GM12878 (cell line): Measurements from ENCODE around the gene VPS54. TPM values are rescaled to one million over a fixed set of nuclear protein-coding genes. Genes with fewer than 3 reads are reported as not detected.

Experiments
- ATAC-seq: fragments of 200-7000 bp; cut with Tn5 transposase; 3 replicates; pipeline ENCODE4 v1.9.1; 2020; ENCODE audit warnings: mild to moderate bottlenecking, moderate library complexity
- BruUV-seq: library from RNA; stranded (reverse); fragments of 400-500 nt; replicated peaks from 2 replicates; lab custom pipeline; 2021; lab: Mats Ljungman, UMichigan
- CTCF ChIA-PET: fragments of 300-600 bp; sonication (Branson Sonifier 250); formaldehyde crosslinking; extraction: SDS; loops from one replicate; lab custom pipeline; 2021; ENCODE audit warnings: inconsistent platforms; lab: Yijun Ruan, JAX
- POLR2A ChIA-PET: fragments of 350-600 bp; formaldehyde crosslinking; extraction: SDS; loops from one replicate; lab custom pipeline; 2021; ENCODE audit warnings: inconsistent platforms; lab: Charles Lee
- RAD21 ChIA-PET: fragments of 300-600 bp; sonication (Branson Sonifier 250); formaldehyde crosslinking; loops from one replicate; lab custom pipeline; 2023; ENCODE audit warnings: antibody characterized with exemption; ENCODE audit not compliant: unreplicated experiment; lab: Charles Lee
- SMC1A ChIA-PET: fragments of 300-600 bp; sonication (Branson Sonifier 250); formaldehyde crosslinking; loops from one replicate; lab custom pipeline; 2023; ENCODE audit not compliant: unreplicated experiment, uncharacterized antibody; lab: Charles Lee
- DNase-seq: peaks from one replicate; pipeline ENCODE4 v3.0.0-alpha.2; 2011; ENCODE audit warnings: low read depth, low spot score
- FAIRE-seq: peaks from 3 replicates; lab custom pipeline; 2011; peaks lifted over from hg19 to GRCh38; lab: Jason Lieb, UNC
- H2AFZ ChIP-seq: 2 replicates; pipeline ENCODE4 v1.6.0; 2011; ENCODE audit warnings: low read depth, low read length, control low read depth; ENCODE audit not compliant: control insufficient read depth
- H3K27ac ChIP-seq: 2 replicates; pipeline ENCODE4 v1.5.1; 2011; ENCODE audit warnings: control low read depth; ENCODE audit not compliant: control insufficient read depth, insufficient read depth
- H3K27me3 ChIP-seq, 2 experiments: replicated peaks in 1 of 2; 2 replicates each; pipeline versions ENCODE4 v1.6.0 to v1.6.1; 2011; ENCODE audit warnings: low read length in 1 of 2; ENCODE audit not compliant: control insufficient read depth in 2 of 2, insufficient read depth in 2 of 2
- H3K36me3 ChIP-seq, 2 experiments: 2 replicates each; pipeline ENCODE4 v1.5.1; 2011; ENCODE audit warnings: low read length in 1 of 2; ENCODE audit not compliant: control insufficient read depth in 2 of 2, insufficient read depth in 2 of 2
- H3K4me1 ChIP-seq: 2 replicates; pipeline ENCODE4 v1.6.1; 2011; ENCODE audit warnings: mild to moderate bottlenecking, low read length, moderate library complexity, mixed read lengths; ENCODE audit not compliant: control insufficient read depth, insufficient read depth
- H3K4me2 ChIP-seq: 2 replicates; pipeline ENCODE4 v1.6.0; 2011; ENCODE audit warnings: control low read depth; ENCODE audit not compliant: control insufficient read depth, insufficient read depth
- H3K4me3 ChIP-seq: fragments of 200-600 bp; sonication (generic); 2 replicates; pipeline ENCODE4 v1.5.1; 2016
- H3K79me2 ChIP-seq: 2 replicates; pipeline ENCODE4 v1.6.0; 2011; ENCODE audit warnings: low read length; ENCODE audit not compliant: control insufficient read depth, insufficient read depth
- H3K9ac ChIP-seq: 2 replicates; pipeline ENCODE4 v1.8.0; 2011; ENCODE audit warnings: low read length, control low read depth, mixed read lengths; ENCODE audit not compliant: control insufficient read depth, insufficient read depth
- H3K9me3 ChIP-seq: replicated peaks from 3 replicates; pipeline ENCODE4 v1.5.1; 2011; ENCODE audit warnings: mild to moderate bottlenecking, low read length; ENCODE audit not compliant: control insufficient read depth, insufficient read depth
- H4K20me1 ChIP-seq: 2 replicates; pipeline ENCODE4 v1.6.0; 2011; ENCODE audit not compliant: control insufficient read depth, insufficient read depth
- ASH2L ChIP-seq: fragments of 300-600, 200-600 bp; sonication (generic); IDR thresholded peaks from 2 replicates; pipeline ENCODE4 v1.6.1; 2017; ENCODE audit warnings: low read depth, mild to moderate bottlenecking, borderline replicate concordance
- BHLHE40 ChIP-seq, 2 experiments: fragments of 450-650 bp in 1 of 2; IDR thresholded peaks; 2 replicates each; pipeline ENCODE4 v1.6.1; 2011 to 2017; ENCODE audit warnings: low read depth in 2 of 2, borderline replicate concordance in 1 of 2, improper control_type of control experiment in 1 of 2, low read length in 1 of 2, mild to moderate bottlenecking in 1 of 2
- FOXM1 ChIP-seq: IDR thresholded peaks from 2 replicates; pipeline ENCODE4 v1.6.1; 2012; ENCODE audit warnings: low read depth, mild to moderate bottlenecking, inconsistent platforms, low read length, moderate library complexity
- HDAC2 ChIP-seq: fragments of 200-600 bp; sonication (generic); IDR thresholded peaks from 2 replicates; pipeline ENCODE4 v1.6.1; 2017
- HDAC6 ChIP-seq: fragments of 200-600 bp; sonication (generic); IDR thresholded peaks from one replicate; pipeline ENCODE4 v1.8.0; 2017; ENCODE audit warnings: antibody characterized with exemption; ENCODE audit not compliant: unreplicated experiment
- MYC ChIP-seq: IDR thresholded peaks from 2 replicates; pipeline ENCODE4 v1.6.1; 2011; ENCODE audit warnings: mild to moderate bottlenecking, low read length, moderate library complexity, inconsistent platforms; ENCODE audit not compliant: insufficient read depth, insufficient replicate concordance, insufficient read length, severe bottlenecking
- NR2F1 ChIP-seq: fragments of 450-650 bp; conservative IDR thresholded peaks from 2 replicates; pipeline ENCODE4 v1.6.1; 2017; ENCODE audit warnings: mild to moderate bottlenecking
- SREBF2 ChIP-seq: IDR thresholded peaks from 2 replicates; pipeline ENCODE4 v1.6.1; 2012; ENCODE audit warnings: mild to moderate bottlenecking, low read length
- SUPT20H ChIP-seq: IDR thresholded peaks from 2 replicates; pipeline ENCODE4 v1.6.1; 2011; ENCODE audit warnings: low read depth, mild to moderate bottlenecking, low read length, moderate library complexity, borderline replicate concordance; ENCODE audit not compliant: control insufficient read depth
- SUZ12 ChIP-seq: fragments of 200-600 bp; sonication (generic); IDR thresholded peaks from one replicate; pipeline ENCODE4 v1.6.1; 2018; ENCODE audit warnings: antibody characterized with exemption, mild to moderate bottlenecking; ENCODE audit not compliant: unreplicated experiment
- TCF3 ChIP-seq: IDR thresholded peaks from 2 replicates; pipeline ENCODE4 v1.6.1; 2012; ENCODE audit warnings: low read depth, mild to moderate bottlenecking, low read length, borderline replicate concordance; ENCODE audit not compliant: insufficient read depth
- YBX1 ChIP-seq: fragments of 450-650 bp; IDR thresholded peaks from 2 replicates; pipeline ENCODE4 v1.6.1; 2016; ENCODE audit warnings: antibody characterized with exemption
- ZNF384 ChIP-seq: IDR thresholded peaks from 2 replicates; pipeline ENCODE4 v1.6.1; 2012; ENCODE audit warnings: low read depth, mild to moderate bottlenecking, low read length, improper control_type of control experiment, borderline replicate concordance
- WGBS: methylation state at CpG from one replicate; pipeline ENCODE4 v1.1.6; 2016; ENCODE audit warnings: low lambda C conversion rate; ENCODE audit not compliant: insufficient replicate concordance, insufficient coverage; ENCODE audit errors: missing lambda C conversion rate; 5-methylcytosine and 5-hydroxymethylcytosine counted together
- in situ Hi-C: fragments of 300-500 bp; cut with MboI; formaldehyde crosslinking; loops from 9 replicates; pipeline ENCODE4 v1.14.3; 2018; ENCODE audit warnings: mixed read lengths
- intact Hi-C: fragments of 100-400 bp; cut with micrococcal nuclease; formaldehyde crosslinking; loops from one replicate; pipeline ENCODE4 v1.14.2; 2022; ENCODE audit not compliant: unreplicated experiment
- polyA plus RNA-seq, 11 experiments: library from polyadenylated mRNA; depleted of rRNA in 4 of 11; unstranded in 6 of 11; stranded (reverse) in 5 of 11; fragments of >200 nt; fragmentation: Nextera tagmentation in 4 of 11; fragmentation: Illumina TruSeq in 1 of 11; extraction: Ambion mirVana in 4 of 11; extraction: Trizol in 1 of 11; gene quantifications; 1 replicate in 1 of 11; 2 replicates in 10 of 11; pipeline versions ENCODE4 v1.2.1 to v1.2.3, GENCODE V29; 2011 to 2016; ENCODE audit warnings: inconsistent platforms in 2 of 11, missing spikeins in 2 of 11, low read depth in 1 of 11
- total RNA-seq, 4 experiments: library from RNA; depleted of rRNA in 3 of 4; stranded (reverse); fragments of >200 nt in 3 of 4; fragmentation: Illumina TruSeq in 1 of 4; extraction: Trizol in 1 of 4; gene quantifications; 2 replicates each; pipeline versions ENCODE4 v1.2.1 to v1.2.3, GENCODE V29; 2013 to 2021
- TF ChIP-seq, protein P1 (sequence below): fragments of 450-650 bp; IDR thresholded peaks from 2 replicates; pipeline ENCODE4 v1.6.1; 2017; ENCODE audit warnings: antibody characterized with exemption, mild to moderate bottlenecking, moderate library complexity
- TF ChIP-seq, protein P2 (sequence below): fragments of 450-650 bp; IDR thresholded peaks from 2 replicates; pipeline ENCODE4 v1.6.1; 2016; ENCODE audit warnings: mild to moderate bottlenecking
- TF ChIP-seq, protein P3 (sequence below): IDR thresholded peaks from 2 replicates; pipeline ENCODE4 v1.6.1; 2012; ENCODE audit warnings: low read depth, low read length, improper control_type of control experiment

Gene VPS54
- total and polyA plus RNA-seq, 10 of the 15 experiments (the other 5 are each of a cell fraction or from before 2014, with no cell fraction given) = 1.6 to 16.2 (median 9.3) TPM

- no peak for TF ChIP-seq ASH2L
- TF ChIP-seq BHLHE40 (IDR thresholded peaks at IDR 0.05; ENCODE audit: borderline replicate concordance in 1 of 2, low read depth in 2 of 2, low read length in 1 of 2) = no peak
- no peak for TF ChIP-seq ZNF384
- no peak for TF ChIP-seq FOXM1
- TF ChIP-seq HDAC6 = no peak
Measured at GRCh38 chr2:63882395-63883105, 136.7 kb downstream of the VPS54 start (continued).

DNA sequence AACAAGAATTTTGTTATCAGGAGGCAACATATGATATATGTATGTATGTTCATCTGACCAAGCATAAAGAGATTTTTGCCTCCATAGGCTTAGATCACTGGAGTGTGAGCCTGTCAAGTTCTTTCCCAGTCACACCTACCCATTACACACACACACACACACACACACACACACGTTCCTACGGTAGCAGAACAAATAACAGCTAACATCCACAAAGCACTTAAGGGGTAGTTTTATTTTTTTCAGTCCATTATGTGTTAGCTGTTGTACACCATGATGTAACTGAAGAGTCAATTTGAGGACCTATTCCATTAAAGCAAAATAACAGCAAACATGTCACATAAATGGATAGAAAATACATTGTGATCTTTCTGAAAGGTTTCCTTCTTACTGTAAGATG lies 138.0 kb downstream of the VPS54 start:
- no TSS peak for BruUV-seq
- WGBS = 93% methylated on average over 2 of the region's 2 CpGs
- Histone ChIP-seq H3K4me3 (no peak overlapping the region), H3K27me3 (no peaks in the 10 kb centered on the region), H2AFZ (no peak overlapping the region), H3K36me3 (peaks cover 2 to 16% of the 10 kb centered on the region in 2 experiments; a peak in 2 of 4 replicates), H3K4me2 (no peak overlapping the region), H3K79me2 (no peaks in the 10 kb centered on the region), H3K27ac (no peak overlapping the region), H3K4me1 (no peaks in the 10 kb centered on the region), H3K9ac (no peak overlapping the region), H3K9me3 (no peaks in the 10 kb centered on the region), H4K20me1 (no peaks in the 10 kb centered on the region)
- FAIRE-seq = peak; percentile 27
- ChIA-PET SMC1A (interaction anchor here (1.1 to 1.2 kb wide), 2 partner anchors 16 to 20 kb away, joined by 3 read pairs; no protein-coding TSS in a partner anchor), POLR2A (interaction anchor here (0.7 kb wide), 1 partner anchor 93 kb away, joined by 3 read pairs; no protein-coding TSS in a partner anchor), CTCF (interaction anchor here (2.8 kb wide), 1 partner anchor 182 kb away, joined by 16 read pairs; no protein-coding TSS in a partner anchor), RAD21 (no interaction called here)
- DNase-seq = no peak
- in situ Hi-C loops (no loop called here), intact Hi-C loops (no loop called here)
- ATAC-seq = no peak
- TF ChIP-seq TCF3 (no peak), SUZ12 (no peak), NR2F1 (no peak), MYC (no peak), YBX1 (no peak), HDAC2 (no peak), SREBF2 (no peak), SUPT20H (no peak)
- TF ChIP-seq, protein P1, sequence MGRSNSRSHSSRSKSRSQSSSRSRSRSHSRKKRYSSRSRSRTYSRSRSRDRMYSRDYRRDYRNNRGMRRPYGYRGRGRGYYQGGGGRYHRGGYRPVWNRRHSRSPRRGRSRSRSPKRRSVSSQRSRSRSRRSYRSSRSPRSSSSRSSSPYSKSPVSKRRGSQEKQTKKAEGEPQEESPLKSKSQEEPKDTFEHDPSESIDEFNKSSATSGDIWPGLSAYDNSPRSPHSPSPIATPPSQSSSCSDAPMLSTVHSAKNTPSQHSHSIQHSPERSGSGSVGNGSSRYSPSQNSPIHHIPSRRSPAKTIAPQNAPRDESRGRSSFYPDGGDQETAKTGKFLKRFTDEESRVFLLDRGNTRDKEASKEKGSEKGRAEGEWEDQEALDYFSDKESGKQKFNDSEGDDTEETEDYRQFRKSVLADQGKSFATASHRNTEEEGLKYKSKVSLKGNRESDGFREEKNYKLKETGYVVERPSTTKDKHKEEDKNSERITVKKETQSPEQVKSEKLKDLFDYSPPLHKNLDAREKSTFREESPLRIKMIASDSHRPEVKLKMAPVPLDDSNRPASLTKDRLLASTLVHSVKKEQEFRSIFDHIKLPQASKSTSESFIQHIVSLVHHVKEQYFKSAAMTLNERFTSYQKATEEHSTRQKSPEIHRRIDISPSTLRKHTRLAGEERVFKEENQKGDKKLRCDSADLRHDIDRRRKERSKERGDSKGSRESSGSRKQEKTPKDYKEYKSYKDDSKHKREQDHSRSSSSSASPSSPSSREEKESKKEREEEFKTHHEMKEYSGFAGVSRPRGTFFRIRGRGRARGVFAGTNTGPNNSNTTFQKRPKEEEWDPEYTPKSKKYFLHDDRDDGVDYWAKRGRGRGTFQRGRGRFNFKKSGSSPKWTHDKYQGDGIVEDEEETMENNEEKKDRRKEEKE = no peak
- TF ChIP-seq, protein P2, sequence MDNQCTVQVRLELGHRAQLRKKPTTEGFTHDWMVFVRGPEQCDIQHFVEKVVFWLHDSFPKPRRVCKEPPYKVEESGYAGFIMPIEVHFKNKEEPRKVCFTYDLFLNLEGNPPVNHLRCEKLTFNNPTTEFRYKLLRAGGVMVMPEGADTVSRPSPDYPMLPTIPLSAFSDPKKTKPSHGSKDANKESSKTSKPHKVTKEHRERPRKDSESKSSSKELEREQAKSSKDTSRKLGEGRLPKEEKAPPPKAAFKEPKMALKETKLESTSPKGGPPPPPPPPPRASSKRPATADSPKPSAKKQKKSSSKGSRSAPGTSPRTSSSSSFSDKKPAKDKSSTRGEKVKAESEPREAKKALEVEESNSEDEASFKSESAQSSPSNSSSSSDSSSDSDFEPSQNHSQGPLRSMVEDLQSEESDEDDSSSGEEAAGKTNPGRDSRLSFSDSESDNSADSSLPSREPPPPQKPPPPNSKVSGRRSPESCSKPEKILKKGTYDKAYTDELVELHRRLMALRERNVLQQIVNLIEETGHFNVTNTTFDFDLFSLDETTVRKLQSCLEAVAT = no peak
- TF ChIP-seq, protein P3, sequence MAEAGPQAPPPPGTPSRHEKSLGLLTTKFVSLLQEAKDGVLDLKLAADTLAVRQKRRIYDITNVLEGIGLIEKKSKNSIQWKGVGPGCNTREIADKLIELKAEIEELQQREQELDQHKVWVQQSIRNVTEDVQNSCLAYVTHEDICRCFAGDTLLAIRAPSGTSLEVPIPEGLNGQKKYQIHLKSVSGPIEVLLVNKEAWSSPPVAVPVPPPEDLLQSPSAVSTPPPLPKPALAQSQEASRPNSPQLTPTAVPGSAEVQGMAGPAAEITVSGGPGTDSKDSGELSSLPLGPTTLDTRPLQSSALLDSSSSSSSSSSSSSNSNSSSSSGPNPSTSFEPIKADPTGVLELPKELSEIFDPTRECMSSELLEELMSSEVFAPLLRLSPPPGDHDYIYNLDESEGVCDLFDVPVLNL = no peak
